IPS DF 4.7 (cell line): ENCODE data around the gene GABRG3.
A peak's percentile ranks its signal among the peaks of the same experiment; 100 is the strongest.
"Not testable (repeated sequence)": the region's sequence is repeated elsewhere in the genome, so short reads cannot be mapped to it uniquely, and the experiment has no call there.

ENCODE experiments used
- DNase-seq: peaks from one replicate; pipeline ENCODE4 v3.0.0-alpha.2; 2013; ENCODE audit warnings: low spot score; ENCODE audit errors: extremely low read depth

GABRG3 gene

DNA sequence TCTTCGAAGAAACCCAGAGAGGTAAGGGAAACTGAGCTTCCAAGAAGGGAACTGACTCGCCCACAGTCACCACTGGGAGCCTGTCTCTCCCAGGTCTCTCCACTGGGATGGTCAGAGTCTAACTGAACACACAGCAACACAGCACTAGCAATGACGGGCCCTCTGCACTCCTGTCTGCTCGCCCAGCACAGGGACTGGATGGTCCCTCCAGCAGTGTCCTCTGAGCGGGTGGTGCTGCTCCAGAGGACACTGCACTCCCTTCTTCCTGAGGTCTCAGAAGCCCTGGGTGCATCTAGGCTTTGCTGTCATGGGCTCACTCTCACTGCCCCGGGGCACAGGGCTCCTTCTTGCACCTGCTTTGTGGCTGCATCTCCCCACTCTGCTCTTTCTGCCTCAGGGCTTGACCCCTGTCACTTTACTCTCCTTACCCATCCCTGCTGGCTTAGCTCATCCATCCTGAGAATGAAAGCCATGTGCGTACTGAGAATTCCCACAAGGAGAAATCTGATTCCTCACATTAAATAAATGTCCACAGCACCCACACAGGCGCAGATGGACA lies 356.6 kb downstream of the GABRG3 start:
- no peak for DNase-seq

DNA sequence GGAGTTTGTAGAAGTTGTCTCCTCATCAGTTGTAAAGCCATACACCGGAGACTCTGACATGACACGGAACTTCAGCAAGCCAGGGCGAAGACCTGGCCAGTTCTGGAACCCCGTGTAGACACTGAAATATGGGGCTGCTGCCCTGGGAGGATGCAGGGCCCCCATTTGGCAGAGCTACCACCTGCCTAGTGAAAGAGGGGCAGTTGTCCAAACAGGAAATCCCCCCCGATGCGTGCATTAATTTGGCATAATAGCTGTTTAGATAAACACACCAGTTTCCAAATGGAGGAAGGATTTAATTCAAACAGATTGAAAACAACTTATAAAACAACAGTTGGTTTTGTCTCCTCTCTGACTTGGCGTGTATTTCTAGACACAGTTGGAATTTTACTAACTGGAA lies 357.2 kb downstream of the GABRG3 start:
- DNase-seq, result no peak

DNA sequence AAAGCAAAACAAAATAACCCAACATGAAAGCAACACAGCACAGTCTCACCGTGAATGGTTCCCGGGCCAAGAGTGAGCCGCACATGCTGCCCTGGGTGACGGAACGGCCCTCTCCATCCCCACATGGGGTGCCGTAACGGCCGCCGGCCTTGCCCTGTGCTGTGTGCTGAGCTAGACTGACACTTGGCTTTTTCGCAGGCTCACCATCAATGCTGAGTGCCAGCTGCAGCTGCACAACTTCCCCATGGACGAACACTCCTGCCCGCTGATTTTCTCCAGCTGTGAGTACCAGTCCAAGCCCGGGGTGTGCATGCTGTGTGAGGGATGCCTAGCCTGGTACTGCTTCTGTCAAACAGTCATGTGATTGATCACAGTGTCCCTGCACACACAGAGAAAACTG lies 357.6 kb downstream of the GABRG3 start:
- DNase-seq, result no peak

DNA sequence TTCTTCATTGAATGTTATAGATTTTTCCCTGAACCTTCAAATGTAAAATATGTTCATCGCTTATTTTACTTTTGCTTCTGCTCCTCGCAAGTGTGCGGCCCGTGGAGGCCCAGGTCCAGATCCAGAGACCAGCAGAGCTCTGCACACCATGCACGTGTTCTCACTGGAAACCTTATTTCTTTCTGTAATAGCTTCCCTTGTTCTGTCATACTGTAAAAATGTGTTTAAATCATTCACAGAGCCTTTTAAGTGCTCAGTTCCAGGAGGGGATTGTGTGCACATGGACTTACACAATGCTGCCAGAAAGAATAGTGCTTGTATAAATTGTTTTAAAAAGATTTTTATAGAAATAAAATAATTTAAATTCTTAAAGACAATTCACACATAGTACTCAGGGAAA lies 359.3 kb downstream of the GABRG3 start:
- DNase-seq, result no peak

DNA sequence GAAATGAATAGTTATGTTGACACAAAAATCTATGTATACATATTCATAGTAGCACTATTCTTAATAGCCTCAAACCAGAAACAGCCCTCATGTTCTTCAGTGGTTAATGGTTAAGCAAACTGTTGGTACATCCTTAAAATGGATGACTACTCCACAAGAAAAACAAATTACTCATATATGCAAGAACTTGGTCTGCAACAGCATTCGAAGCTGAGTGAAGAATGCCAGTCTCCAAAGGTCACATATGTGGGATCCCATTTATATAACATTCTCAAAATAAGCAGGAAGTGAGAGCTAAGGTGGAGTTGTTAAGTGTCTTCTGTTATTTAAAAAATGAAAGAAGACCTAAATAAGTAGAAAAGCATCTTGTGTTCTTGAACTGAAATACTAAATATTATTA lies 365.7 kb downstream of the GABRG3 start:
- DNase-seq, result no peak

DNA sequence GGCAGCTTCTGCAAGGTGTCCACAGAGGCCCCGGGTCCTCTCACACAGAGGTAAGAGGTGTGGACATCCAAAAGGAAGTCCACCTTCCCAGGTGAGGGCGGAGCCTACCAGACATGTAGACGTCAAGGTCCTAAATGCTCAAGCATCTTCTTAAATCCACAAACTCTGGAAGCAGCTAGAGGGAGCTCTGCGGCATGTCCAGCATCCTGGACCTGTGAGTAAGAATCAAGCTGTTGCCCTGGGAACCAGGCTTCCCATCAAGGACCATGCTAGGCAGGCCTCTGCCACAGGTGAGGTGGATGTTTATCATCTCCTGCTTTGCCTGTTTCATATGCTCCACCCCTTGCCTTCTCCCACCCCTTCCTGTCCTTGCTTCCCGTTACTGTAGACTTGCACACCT lies 368.2 kb downstream of the GABRG3 start:
- DNase-seq, result no peak

DNA sequence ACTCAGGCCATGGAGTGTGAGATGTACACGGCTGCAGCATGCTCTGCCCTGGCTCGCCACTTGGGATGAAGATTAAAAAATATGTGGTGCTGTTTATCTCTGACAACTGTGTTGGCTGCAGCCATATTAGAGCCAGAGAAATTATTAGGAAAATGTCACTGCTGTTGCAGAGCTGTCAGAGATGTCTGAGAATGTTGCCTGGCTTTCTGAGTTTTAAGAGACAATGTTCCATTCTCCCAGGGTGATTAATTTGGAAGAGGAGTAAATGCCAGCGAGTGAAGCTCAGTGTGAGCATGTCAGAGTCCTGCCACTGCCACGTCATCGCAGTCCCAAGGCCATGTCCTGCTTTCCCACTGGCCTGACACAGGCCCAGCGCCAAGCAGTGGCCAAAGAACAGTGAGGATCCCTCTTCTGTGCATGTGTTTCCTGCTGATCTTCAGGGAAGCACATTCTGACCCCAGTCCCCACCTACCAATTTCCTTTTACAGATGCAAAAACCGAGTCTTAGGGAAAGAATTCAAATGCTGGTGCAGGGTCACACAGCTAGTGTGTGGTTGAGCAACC lies 370.9 kb downstream of the GABRG3 start:
- DNase-seq, result no peak

DNA sequence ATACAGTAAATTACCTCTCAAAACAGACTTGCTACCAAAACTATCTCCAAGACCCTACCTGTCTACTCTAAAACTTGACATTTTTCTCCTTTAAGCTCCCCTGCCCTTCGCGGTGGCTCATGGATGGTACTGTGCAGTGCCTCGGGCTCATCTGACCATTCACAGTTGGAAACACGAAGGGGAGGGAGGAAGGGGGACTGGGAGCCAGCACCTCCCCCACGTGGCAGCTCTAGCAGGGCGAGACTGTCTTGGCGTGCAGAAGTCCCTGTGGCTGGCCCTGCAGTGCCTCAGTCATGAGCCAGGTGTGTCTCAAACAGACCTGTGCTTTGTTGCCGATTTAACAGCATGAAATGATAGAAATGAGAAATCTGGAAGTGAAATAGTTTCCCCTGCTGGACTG lies 372.0 kb downstream of the GABRG3 start:
- DNase-seq, result no peak

DNA sequence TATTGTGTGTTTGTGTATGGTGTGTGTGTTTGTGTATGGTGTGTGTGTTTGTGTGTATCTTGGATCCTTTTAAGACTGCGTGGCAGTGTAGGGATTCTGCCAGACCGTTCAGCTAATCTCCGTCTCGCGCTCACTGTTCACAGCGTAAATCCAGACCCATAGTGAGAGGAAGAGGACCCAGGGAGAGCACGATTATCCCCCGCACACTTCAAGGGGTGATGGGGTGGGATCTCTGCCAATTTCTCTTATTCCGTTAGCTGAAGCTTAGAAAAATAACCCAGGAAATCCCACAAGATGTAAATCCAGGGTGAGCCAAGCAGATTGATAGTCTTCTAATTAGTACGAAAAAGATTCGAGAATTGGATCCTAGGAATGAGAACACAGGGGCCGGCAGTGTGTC lies 381.2 kb downstream of the GABRG3 start:
- DNase-seq, result no peak

DNA sequence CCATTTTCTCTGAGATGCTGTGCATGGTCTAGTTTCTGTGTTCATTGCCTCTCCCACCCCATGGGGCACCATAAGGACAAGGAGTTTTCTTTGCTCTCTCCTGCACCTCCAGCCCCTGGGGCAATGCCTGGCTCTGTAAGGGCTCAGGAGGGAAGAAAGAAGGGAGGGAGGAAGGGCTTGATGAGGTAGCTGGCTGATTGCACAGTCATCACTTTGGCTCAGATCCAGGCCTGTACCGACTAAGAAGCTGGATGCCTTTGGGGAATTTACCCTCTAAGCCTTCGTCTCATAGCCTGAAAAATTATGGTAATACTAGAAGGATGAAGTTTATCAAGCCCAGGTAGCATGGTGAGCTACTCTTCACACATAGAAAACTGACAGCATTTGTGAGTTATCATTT lies 382.9 kb downstream of the GABRG3 start:
- no peak for DNase-seq

DNA sequence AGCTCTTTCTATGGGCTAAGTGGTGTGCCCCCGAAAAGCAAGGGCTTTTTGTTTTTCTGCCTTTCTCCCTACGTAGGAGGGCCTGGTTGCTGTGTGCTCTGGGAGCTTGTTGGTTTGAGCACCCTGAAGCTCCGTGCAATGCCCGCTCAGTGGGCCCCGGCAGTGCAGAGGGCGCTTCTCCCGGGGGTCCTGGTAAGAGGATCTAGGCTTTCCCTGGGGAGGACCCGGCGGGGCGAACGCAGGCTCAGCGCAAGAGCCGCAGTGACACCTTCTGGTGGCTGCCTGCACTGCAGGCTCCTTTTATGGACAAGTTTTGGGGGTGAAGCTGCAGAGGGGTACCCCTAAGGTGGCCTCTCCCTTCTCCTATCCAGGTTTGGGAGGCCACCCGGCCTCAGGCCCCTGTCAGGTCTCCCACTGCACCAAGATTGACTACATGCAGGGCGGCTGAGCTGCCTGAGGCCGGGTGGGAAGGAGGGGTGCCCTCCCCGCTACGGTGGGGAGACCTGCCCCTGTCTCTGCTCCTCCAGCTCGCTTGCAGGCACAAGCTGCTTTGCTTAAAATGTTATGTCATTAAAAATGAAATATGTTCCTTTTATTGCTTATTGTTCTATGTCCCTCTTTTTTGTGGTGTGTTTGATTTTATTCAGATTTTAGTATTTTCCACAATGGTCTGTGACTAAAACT lies 387.9 kb downstream of the GABRG3 start:
- peak; percentile 28 for DNase-seq

DNA sequence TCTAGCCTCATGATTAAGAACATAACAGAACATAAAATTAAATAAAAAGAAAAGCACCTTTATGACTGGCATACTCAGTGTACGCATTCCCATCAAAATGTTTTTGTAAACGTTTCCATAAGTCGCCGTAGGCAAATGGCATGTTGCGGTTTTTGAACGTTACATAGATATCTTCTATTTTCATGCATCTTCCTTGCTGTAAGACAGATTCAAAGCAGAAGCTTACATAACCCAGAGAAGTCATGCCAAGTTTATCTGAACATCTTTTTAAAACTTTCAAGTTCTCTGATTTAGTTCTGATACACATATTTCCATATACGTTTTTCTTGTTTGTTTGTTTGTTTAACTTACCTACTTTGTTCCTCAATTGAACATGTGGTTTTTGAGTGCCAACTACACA lies 388.6 kb downstream of the GABRG3 start:
- no peak for DNase-seq

DNA sequence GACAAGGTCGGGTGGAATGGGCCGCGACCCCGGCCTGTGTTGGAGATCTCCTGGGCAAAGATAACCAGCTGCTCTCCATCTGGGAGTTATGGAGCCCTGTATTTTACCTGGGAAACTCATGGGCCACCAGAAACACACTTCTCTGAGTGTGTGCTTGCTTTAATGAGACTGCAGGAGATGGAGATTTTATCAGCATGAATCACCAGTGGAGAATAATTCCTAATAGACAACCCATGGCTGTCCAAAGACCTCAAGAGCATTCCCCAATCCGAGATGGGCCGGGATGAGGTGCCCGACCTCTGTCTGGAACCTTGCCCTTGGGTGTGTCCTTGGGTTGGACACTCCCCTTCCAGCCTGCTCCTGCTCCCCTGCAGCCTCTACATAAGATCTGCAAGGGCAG lies 389.3 kb downstream of the GABRG3 start:
- DNase-seq, result no peak

DNA sequence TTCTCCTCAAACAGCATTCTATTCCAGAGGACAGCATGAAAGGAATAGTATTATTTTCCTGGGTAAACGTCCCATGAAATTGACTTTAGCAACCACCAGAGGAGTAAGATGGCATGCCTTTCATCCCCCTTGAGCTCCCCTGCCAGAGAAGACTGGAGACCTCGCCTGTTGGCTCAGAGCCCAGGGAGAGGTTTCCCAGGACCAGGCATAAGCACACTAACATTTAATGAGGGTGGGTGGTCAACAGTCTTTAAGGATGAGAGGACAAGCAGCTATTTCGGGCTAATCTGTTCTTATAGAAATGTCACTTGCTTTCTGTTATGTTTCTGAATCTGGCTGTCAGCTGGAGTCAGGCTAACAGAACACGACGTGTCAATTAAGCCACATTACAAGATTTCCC lies 390.5 kb downstream of the GABRG3 start:
- DNase-seq, result no peak

DNA sequence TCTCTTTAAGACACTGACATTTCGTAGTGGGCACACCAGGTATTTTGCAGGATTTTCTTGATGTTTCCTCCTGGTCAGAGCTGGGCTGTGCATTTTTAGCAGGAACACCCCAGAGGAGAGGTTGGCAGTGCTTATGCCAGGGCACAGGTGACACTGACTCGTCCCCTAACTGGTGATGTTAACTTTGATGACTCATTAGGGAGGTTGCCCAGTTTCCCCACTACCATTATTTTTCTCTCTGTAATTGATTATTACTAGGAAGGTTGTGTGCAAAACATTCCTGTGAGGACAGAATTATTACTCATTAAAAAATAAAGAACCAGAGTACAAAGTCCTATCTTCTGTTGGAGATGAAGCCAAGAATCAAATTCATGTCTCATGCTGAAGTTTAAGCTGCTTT lies 394.5 kb downstream of the GABRG3 start:
- no peak for DNase-seq

DNA sequence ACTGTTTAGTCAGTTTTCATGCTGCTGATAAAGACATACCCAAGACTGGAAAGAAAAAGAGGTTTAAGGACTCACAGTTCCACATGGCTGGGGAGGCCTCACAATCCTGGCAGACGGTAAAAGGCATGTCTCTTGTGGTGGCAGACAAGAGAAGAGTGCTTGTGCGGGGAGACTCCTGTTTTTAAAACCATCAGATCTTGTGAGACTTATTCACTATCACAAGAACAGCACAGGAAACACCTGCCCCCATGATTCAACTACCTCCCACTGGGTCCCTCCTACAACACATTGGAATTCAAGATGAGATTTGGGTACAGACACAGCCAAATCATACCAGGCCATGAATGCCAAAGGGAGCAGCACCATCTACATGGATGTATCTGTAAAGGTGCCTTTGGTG lies 406.4 kb downstream of the GABRG3 start:
- DNase-seq, result not testable (repeated sequence)

DNA sequence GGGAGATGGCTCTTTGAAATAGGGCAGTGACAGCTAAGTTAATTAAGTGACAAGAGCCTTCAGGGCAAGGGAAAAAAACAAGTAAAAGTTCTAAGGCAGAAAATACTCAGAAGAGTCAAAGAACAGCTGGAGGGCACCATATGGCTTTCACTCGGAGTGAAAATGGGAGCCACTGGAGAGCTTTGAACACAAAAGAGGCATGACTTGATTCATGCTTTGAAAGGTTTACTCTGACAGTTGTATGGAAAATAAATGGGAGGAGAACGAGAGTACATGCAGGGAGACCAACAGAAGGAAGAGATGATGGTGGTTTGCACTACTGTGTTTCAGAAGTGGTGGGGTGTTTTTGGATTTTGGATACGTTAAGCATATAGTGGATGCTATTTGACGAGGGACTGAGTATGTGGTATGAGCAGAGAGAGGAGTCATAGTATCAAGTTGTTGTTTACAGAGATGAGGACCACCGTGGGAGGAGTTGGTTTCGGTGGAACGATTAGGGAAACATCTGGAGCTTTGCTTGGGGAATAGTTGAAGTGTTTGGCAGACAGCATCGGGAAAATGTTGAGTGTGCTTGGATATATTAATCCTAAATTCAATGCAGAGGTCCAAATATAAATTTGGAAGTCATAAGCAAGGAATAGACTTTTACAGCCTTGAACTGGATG lies 411.5 kb downstream of the GABRG3 start:
- DNase-seq, result no peak

DNA sequence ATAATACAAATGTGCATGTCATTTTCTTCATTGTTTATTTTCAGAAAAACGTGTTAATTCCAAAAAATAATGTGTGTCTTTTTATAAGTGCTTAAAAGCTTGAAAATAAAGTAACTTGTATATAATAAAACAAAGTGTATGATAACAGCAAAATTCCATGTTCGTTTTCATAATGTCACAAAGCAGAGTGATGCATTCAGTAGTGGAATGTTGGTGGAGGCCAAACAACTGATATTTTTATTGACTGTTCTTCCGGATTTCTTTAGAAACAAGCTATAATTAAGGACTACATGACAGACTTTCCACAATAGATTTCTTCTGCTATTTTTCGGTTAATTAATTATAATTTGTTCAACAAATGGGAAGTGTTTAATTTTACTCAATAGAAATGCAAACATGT lies 412.7 kb downstream of the GABRG3 start:
- no peak for DNase-seq

DNA sequence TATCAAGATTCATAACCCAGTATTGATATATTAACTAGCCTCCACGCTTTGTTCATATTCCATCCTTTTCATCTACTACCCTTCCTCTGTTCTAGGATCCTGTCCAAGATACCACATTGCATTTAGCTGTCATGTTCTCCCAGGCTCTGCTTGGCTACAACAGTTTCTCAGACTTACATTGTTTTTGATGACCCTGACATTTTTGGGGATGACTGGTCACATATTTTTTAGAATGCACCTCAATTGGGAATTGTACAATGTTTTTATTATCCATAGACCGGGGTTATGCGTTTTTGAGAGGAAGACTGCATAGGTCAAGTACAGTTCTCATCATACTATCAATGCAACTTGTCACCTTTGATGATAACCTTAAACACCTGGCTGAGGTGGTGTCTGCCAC lies 421.2 kb downstream of the GABRG3 start:
- no peak for DNase-seq

DNA sequence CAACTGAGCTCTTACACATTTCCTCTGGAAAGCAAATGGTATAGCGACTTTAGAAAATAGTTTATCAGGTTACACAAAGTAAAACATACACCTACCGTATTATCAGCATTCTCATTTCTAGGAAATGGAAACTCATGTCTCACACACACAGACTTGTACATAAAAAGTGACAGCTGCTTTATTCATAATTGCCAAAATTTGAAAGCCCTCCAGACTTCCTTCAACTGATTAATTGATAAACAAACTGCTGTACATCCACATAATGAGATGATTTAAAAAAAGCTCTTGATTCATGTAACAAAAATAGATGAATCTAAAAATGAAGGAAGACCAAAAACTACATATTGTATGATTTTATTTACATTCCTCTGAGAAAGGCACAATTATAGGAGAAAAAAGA lies 425.5 kb downstream of the GABRG3 start:
- no peak for DNase-seq

DNA sequence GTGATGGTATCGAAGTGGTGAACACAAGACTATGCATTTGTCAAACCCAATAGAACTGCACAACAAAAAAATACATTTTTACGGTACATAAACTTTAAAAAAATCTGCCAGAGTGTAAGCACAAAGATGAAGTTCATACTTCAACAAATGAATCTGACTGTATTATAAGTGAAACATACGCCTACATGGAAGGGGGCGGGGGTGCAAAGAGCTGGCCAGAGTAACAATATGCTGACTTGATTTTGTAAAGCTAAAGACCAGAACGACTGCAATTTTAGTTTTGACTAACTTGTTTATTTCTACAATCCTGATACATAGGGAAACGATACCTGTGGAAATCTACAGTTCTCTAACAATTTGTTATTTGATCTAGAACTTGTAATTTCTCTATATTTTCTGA lies 426.0 kb downstream of the GABRG3 start:
- DNase-seq, result no peak

DNA sequence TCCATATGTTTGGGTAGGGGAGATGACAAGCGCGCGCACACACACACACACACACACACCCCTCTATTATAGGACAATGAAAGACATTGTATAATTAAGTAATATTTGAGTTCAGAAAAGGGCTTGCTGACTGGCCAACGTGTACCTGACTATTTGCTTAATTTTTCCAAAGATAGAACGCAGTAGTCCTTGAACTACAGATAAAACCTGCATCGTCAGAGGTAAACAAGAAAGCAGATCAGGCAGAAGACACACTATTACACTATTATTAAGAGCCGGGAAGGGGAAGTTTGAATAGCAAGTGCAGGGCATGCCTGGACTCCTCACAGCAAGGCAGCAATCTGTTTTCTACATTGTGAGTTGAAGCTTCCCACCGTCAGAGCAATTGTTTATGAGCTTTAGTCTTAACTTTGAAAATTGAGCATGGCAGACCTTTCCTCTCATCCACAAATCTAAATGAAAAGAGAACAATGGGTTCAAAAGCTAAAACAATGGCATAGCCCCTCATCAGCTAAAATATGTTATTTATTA lies 427.7 kb downstream of the GABRG3 start:
- no peak for DNase-seq

DNA sequence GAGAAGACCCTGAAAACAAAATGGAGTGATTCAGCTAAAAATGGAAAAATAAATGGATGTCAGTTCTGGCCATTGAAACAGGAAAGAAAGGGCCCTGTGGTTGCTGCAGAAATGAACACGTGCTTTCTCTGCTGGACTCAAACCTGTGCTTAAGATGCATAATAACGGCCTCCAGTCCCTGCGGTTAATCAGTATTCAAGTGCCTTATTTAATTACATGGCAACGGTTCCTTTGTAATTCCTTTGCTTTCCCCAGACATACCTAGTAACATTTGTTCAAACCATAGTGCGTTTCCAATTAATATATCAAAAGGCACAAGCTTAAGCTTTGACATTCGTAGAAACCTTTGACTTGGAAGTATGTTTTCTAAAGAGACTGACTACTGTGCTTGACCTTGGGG lies 428.3 kb downstream of the GABRG3 start:
- no peak for DNase-seq
